Right hindlimb (tissue), 1 donor: Measurements from ENCODE around the gene CFAP299.

ENCODE experiments used
- DNase-seq: peaks from one replicate; pipeline ENCODE4 v3.0.0-alpha.2; 2018

Gene CFAP299

GRCh38 chr4:80956421-80956820 is 620.9 kb downstream of the CFAP299 start:
- no peak for DNase-seq

GRCh38 chr4:80963051-80963450 is 627.5 kb downstream of the CFAP299 start:
- DNase-seq = no peak

GRCh38 chr4:80967346-80967745 is 631.8 kb downstream of the CFAP299 start:
- no peak for DNase-seq

- no peak for DNase-seq
Observed at GRCh38 chr4:80980239-80980638, 644.7 kb downstream of the CFAP299 start.

- no peak for DNase-seq
Observed at GRCh38 chr4:80986011-80986410, 650.5 kb downstream of the CFAP299 start.

- no peak for DNase-seq
Observed at GRCh38 chr4:80989921-80990544, 654.5 kb downstream of the CFAP299 start.

- no peak for DNase-seq
Observed at GRCh38 chr4:80990851-80991250, 655.3 kb downstream of the CFAP299 start.

- DNase-seq = no peak
Observed at GRCh38 chr4:80999943-81000342, 664.4 kb downstream of the CFAP299 start.

GRCh38 chr4:81003597-81004111 is 668.1 kb downstream of the CFAP299 start:
- DNase-seq = no peak

- DNase-seq = no peak
Observed at GRCh38 chr4:81007417-81007816, 671.9 kb downstream of the CFAP299 start.
